HCT116 (cell line): ENCODE results near the gene ZNF248. TPM values are rescaled to one million over a fixed set of nuclear protein-coding genes. Genes with fewer than 3 reads are reported as not detected.

Experiments
- ATAC-seq: fragments of 200-7000 bp; cut with Tn5 transposase; 2 replicates; pipeline ENCODE4 v1.9.1; 2020; ENCODE audit warnings: mild to moderate bottlenecking, moderate library complexity
- BruUV-seq: library from RNA; stranded (reverse); fragments of 400-500 nt; replicated peaks from 2 replicates; lab custom pipeline; 2021; lab: Mats Ljungman, UMichigan
- CTCF ChIA-PET: fragments of 300-600 bp; sonication (Branson Sonifier 250); formaldehyde crosslinking; loops from one replicate; lab custom pipeline; 2021; ENCODE audit warnings: antibody characterized with exemption; lab: Charles Lee
- POLR2A ChIA-PET: fragments of 300-600, 350-600 bp; sonication (Branson Sonifier 250); formaldehyde crosslinking; loops from one replicate; lab custom pipeline; 2021; ENCODE audit warnings: antibody characterized with exemption; lab: Charles Lee
- RAD21 ChIA-PET, 2 experiments: fragments of 300-600 bp; sonication (Branson Sonifier 250); formaldehyde crosslinking; loops; one replicate each; lab custom pipeline; 2023; ENCODE audit warnings: low total read pairs in 2 of 2; ENCODE audit not compliant: uncharacterized antibody in 2 of 2, unreplicated experiment in 2 of 2, low non-redundant PET in 1 of 2; lab: Charles Lee
- DNase-seq: peaks from one replicate; pipeline ENCODE4 v3.0.0-alpha.2; 2010; ENCODE audit warnings: low read depth, low spot score
- H2AFZ ChIP-seq: fragments of 200-600 bp; shearing (Covaris generic), sonication (generic); 2 replicates; pipeline ENCODE4 v1.6.1; 2017; ENCODE audit warnings: low read depth, mixed run types, mixed read lengths, antibody characterized with exemption, low read length; ENCODE audit not compliant: poor library complexity, severe bottlenecking
- H3K27ac ChIP-seq: 2 replicates; pipeline ENCODE4 v1.5.1; 2012; ENCODE audit warnings: low read depth, low read length
- H3K27me3 ChIP-seq: fragments of 200-600 bp; sonication (generic); 2 replicates; pipeline ENCODE4 v1.6.1; 2016; ENCODE audit warnings: mixed run types, low read length, mixed read lengths; ENCODE audit not compliant: insufficient read depth
- H3K36me3 ChIP-seq, 2 experiments: fragments of 200-500 bp in 1 of 2; fragments of 200-600 bp in 1 of 2; sonication (Bioruptor generic) in 1 of 2; sonication (generic) in 1 of 2; 2 replicates each; pipeline versions ENCODE4 v1.5.1 to v1.6.1; 2014 to 2016; ENCODE audit warnings: low read length in 2 of 2, inconsistent platforms in 1 of 2, mixed read lengths in 1 of 2, mixed run types in 1 of 2; ENCODE audit not compliant: insufficient read depth in 2 of 2, control insufficient read depth in 1 of 2
- H3K4me1 ChIP-seq, 2 experiments: fragments of 200-600 bp in 1 of 2; sonication (generic) in 1 of 2; 2 replicates each; pipeline versions ENCODE4 v1.5.1 to v1.6.1; 2012 to 2017; ENCODE audit warnings: low read length in 2 of 2, inconsistent platforms in 1 of 2, mild to moderate bottlenecking in 1 of 2, mixed read lengths in 1 of 2, mixed run types in 1 of 2, moderate library complexity in 1 of 2; ENCODE audit not compliant: insufficient read depth in 2 of 2, control insufficient read depth in 1 of 2
- H3K4me2 ChIP-seq: fragments of 200-600 bp; sonication (generic); 2 replicates; pipeline ENCODE4 v1.6.1; 2017; ENCODE audit warnings: mixed run types, low read length, mixed read lengths
- H3K4me3 ChIP-seq, 2 experiments: fragments of 200-600 bp in 1 of 2; sonication (generic) in 1 of 2; replicated peaks in 1 of 2; 2 replicates each; pipeline ENCODE4 v1.5.1; 2011 to 2016; ENCODE audit warnings: low read length in 2 of 2, control low read depth in 1 of 2, low read depth in 1 of 2, mild to moderate bottlenecking in 1 of 2, mixed read lengths in 1 of 2, mixed run types in 1 of 2
- H3K79me2 ChIP-seq: fragments of 200-600 bp; sonication (generic); 2 replicates; pipeline ENCODE4 v1.6.1; 2017; ENCODE audit warnings: mild to moderate bottlenecking, mixed run types, low read length, moderate library complexity, mixed read lengths; ENCODE audit not compliant: insufficient read depth
- H3K9ac ChIP-seq: fragments of 200-600 bp; sonication (generic); 2 replicates; pipeline ENCODE4 v1.6.1; 2016; ENCODE audit warnings: low read length, mixed read lengths
- H3K9me2 ChIP-seq: fragments of 200-600 bp; sonication (generic), shearing (Covaris generic); 2 replicates; pipeline ENCODE4 v1.6.1; 2017; ENCODE audit warnings: mixed run types, mild to moderate bottlenecking, moderate library complexity; ENCODE audit not compliant: insufficient read depth
- H3K9me3 ChIP-seq, 2 experiments: fragments of 200-500 bp in 1 of 2; fragments of 200-600 bp in 1 of 2; sonication (Bioruptor generic) in 1 of 2; sonication (generic) in 1 of 2; 2 replicates each; pipeline ENCODE4 v1.6.1; 2014 to 2017; ENCODE audit warnings: low read length in 2 of 2, mixed read lengths in 2 of 2, inconsistent platforms in 1 of 2, low read depth in 1 of 2, mild to moderate bottlenecking in 1 of 2, mixed run types in 1 of 2, moderate library complexity in 1 of 2; ENCODE audit not compliant: control insufficient read depth in 1 of 2, insufficient read depth in 1 of 2
- H4K20me1 ChIP-seq: fragments of 200-600 bp; sonication (generic), shearing (Covaris generic); 2 replicates; pipeline ENCODE4 v1.6.1; 2017; ENCODE audit warnings: mixed run types, mild to moderate bottlenecking, moderate library complexity; ENCODE audit not compliant: insufficient read depth
- CBX3 ChIP-seq: IDR thresholded peaks from 2 replicates; pipeline ENCODE4 v1.6.1; 2012; ENCODE audit warnings: low read depth
- CEBPB ChIP-seq: IDR thresholded peaks from 2 replicates; pipeline ENCODE4 v1.6.1; 2012; ENCODE audit warnings: low read depth
- CTCF ChIP-seq, 3 experiments: fragments of 200-600 bp in 1 of 3; sonication (generic) in 1 of 3; IDR thresholded peaks in 2 of 3; conservative IDR thresholded peaks in 1 of 3; 2 replicates each; pipeline ENCODE4 v1.5.1; 2012 to 2017; ENCODE audit warnings: low read depth in 2 of 3, low read length in 2 of 3, antibody characterized with exemption in 1 of 3, borderline replicate concordance in 1 of 3, control low read depth in 1 of 3, mild to moderate bottlenecking in 1 of 3, mixed read lengths in 1 of 3, mixed run types in 1 of 3, moderate library complexity in 1 of 3; ENCODE audit not compliant: insufficient read depth in 1 of 3
- EGR1 ChIP-seq: IDR thresholded peaks from 2 replicates; pipeline ENCODE4 v1.6.1; 2012; ENCODE audit warnings: low read depth
- EZH2phosphoT487 ChIP-seq: fragments of 200-600 bp; IDR thresholded peaks from 2 replicates; pipeline ENCODE4 v1.6.1; 2018; ENCODE audit warnings: antibody characterized with exemption, borderline replicate concordance
- FOSL1 ChIP-seq: IDR thresholded peaks from 2 replicates; pipeline ENCODE4 v1.6.1; 2012; ENCODE audit warnings: low read depth
- MAX ChIP-seq: IDR thresholded peaks from 2 replicates; pipeline ENCODE4 v1.6.1; 2012
- POLR2A ChIP-seq: IDR thresholded peaks from 2 replicates; pipeline ENCODE4 v1.7.0; 2011; ENCODE audit warnings: borderline replicate concordance; ENCODE audit not compliant: insufficient read depth, insufficient read length; ENCODE audit errors: extremely low read depth
- POLR2AphosphoS5 ChIP-seq: IDR thresholded peaks from 2 replicates; pipeline ENCODE4 v1.6.1; 2011; ENCODE audit warnings: mild to moderate bottlenecking, low read depth, low read length, moderate library complexity
- RAD21 ChIP-seq: IDR thresholded peaks from 2 replicates; pipeline ENCODE4 v1.6.1; 2012; ENCODE audit warnings: low read depth, mild to moderate bottlenecking
- SIN3A ChIP-seq: IDR thresholded peaks from 2 replicates; pipeline ENCODE4 v1.6.1; 2012; ENCODE audit warnings: low read depth
- SP1 ChIP-seq: IDR thresholded peaks from 2 replicates; pipeline ENCODE4 v1.6.1; 2012; ENCODE audit warnings: low read depth
- TCF7L2 ChIP-seq: IDR thresholded peaks from 2 replicates; pipeline ENCODE4 v1.7.0; 2011; ENCODE audit warnings: borderline replicate concordance, inconsistent platforms; ENCODE audit not compliant: insufficient read depth, insufficient read length; ENCODE audit errors: extremely low read depth
- ZBTB33 ChIP-seq: IDR thresholded peaks from 2 replicates; pipeline ENCODE4 v1.6.1; 2011; ENCODE audit warnings: mild to moderate bottlenecking, low read length, moderate library complexity; ENCODE audit not compliant: insufficient replicate concordance; ENCODE audit errors: extremely low read depth
- ZFX ChIP-seq: fragments of 450-650 bp; IDR thresholded peaks from 2 replicates; pipeline ENCODE4 v1.6.1; 2017
- ZNF274 ChIP-seq: fragments of 200-500 bp; sonication (Bioruptor generic); IDR thresholded peaks from 2 replicates; pipeline ENCODE4 v1.6.1; 2014; ENCODE audit warnings: mild to moderate bottlenecking, low read depth, low read length, inconsistent platforms
- intact Hi-C: fragments of 100-400 bp; cut with micrococcal nuclease; formaldehyde crosslinking; loops from 2 replicates; pipeline ENCODE4 v1.10.0; 2022
- total RNA-seq: library from RNA; stranded (reverse); gene quantifications from one replicate; pipeline ENCODE4 v1.2.1, GENCODE V29; 2021; ENCODE audit not compliant: unreplicated experiment
- TF ChIP-seq, protein P1 (sequence below): IDR thresholded peaks from 2 replicates; pipeline ENCODE4 v1.6.1; 2012

ZNF248 gene
- total RNA-seq, 1 experiment from 2014 or later: 6.2 TPM

DNA sequence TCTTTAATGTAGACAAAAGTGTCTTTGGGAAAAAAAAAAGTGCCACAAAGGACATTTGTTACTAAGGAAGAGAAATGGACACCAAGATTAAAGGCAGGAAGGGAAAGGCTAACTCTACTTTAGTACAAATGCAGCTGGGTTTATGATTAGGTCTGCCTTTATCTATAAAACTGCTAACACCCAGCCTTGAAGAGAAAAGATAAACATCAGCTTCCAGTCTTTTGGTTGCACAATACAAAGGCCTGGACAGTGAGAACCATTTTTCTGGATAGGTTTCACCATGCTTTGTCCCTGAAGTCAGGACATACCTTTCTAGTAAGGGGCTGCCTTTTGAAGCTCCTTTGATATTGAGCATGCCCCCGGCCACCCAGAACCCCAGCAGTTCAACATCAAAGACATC is 45.1 kb downstream of the ZNF248 start (continued):
- TF ChIP-seq FOSL1 (no peak), ZBTB33 (no peak), SP1 (no peak), POLR2A (no peak)

DNA sequence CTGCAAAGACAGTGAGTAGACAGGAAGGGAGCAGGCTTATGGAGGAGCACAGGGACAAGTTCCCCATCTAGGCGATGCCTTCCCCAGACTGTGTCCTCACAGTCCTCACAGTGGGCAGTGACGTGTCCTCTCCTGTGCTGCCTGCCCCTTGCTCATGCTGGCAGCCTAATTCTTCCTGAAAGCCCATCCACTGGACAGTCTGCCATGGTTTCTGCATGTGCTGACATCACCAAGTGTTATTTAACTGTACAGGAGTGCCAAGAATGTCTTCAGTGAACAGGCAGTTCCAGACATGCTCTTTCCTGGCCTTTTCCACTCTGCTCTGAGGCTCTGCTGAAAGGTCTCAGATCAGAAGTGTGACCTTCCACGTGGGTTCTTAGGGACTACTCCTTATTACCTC is 54.1 kb downstream of the ZNF248 start:
- no peak for ATAC-seq
- Histone ChIP-seq H3K4me2 (no peak overlapping the region), H3K9me3 (no peaks in the 10 kb centered on the region), H3K79me2 (no peaks in the 10 kb centered on the region), H3K9ac (no peak overlapping the region), H3K36me3 (no peaks in the 10 kb centered on the region), H2AFZ (no peak overlapping the region), H3K27me3 (no peaks in the 10 kb centered on the region), H3K27ac (no peak overlapping the region), H3K9me2 (no peaks in the 10 kb centered on the region), H3K4me3 (no peak overlapping the region), H3K4me1 (no peaks in the 10 kb centered on the region), H4K20me1 (no peaks in the 10 kb centered on the region)
- ChIA-PET CTCF (no interaction called here), RAD21 (no interaction called here), POLR2A (no interaction called here)
- intact Hi-C loops: no loop called here
- no TSS peak for BruUV-seq
- no peak for DNase-seq
- TF ChIP-seq ZNF274 (no peak), MAX (no peak), ZBTB33 (no peak), CTCF (IDR thresholded peaks at IDR 0.05 in 2 of 3, conservative IDR thresholded peaks at IDR 0.05 in 1 of 3; ENCODE audit: borderline replicate concordance in 1 of 3, insufficient read depth in 1 of 3, low read depth in 2 of 3, low read length in 2 of 3) (no peak), RAD21 (no peak), CEBPB (no peak), CBX3 (no peak), ZFX (no peak), EGR1 (no peak), EZH2phosphoT487 (no peak), SIN3A (no peak), POLR2AphosphoS5 (no peak), TCF7L2 (no peak)
- TF ChIP-seq, protein P1, sequence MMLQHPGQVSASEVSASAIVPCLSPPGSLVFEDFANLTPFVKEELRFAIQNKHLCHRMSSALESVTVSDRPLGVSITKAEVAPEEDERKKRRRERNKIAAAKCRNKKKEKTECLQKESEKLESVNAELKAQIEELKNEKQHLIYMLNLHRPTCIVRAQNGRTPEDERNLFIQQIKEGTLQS: no peak
